SH-SY5Y (cell line): ENCODE measurements around the gene SPON1.

Source experiments
- GATA2 ChIP-seq: IDR thresholded peaks from 2 replicates; pipeline ENCODE4 v1.6.1; 2011; ENCODE audit warnings: mild to moderate bottlenecking, low read depth, low read length
- GATA3 ChIP-seq: IDR thresholded peaks from 2 replicates; pipeline ENCODE4 v1.6.1; 2011; ENCODE audit warnings: low read depth, mild to moderate bottlenecking, low read length, moderate library complexity

DNA sequence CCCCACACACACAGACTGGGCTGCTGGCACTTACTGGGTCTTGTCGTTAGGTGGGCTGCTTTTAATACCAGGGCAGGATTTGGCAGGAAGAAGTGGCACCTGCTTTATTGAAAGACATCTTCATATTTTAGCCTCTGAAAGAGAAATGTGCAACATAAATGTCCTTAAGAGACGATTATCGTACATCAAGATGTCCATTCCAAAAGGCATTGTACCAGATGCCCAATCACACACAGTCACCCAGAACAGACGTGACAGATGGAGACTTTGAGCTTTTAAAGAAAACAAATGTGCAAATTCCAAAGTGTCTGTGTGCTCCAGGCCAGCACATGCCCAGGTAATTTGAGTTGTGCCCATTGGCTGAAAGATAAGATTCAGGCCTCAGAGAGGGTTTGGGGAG, 240.8 kb downstream of the SPON1 start:
- TF ChIP-seq GATA2 (no peak; the same call in 1 of the 2 replicates), GATA3 (no peak)
